NT2/D1 (cell line): ENCODE measurements around the gene ADGRG3.

Source experiments
- SUZ12 ChIP-seq: IDR thresholded peaks from 2 replicates; pipeline ENCODE4 v1.6.1; 2011; ENCODE audit not compliant: insufficient read length, insufficient read depth; ENCODE audit errors: extremely low read depth
- YY1 ChIP-seq: IDR thresholded peaks from 2 replicates; pipeline ENCODE4 v1.6.1; 2011; ENCODE audit not compliant: insufficient read length, insufficient read depth
- ZNF274 ChIP-seq: IDR thresholded peaks from 2 replicates; pipeline ENCODE4 v1.6.1; 2011; ENCODE audit warnings: mild to moderate bottlenecking, low read depth, low read length

GRCh38 chr16:57668263-57668571, at the start of gene ADGRG3:
- TF ChIP-seq ZNF274 (no peak), YY1 (no peak), SUZ12 (no peak)
